Measurements from ENCODE around the gene ALDH6A1. TPM values are rescaled to one million over a fixed set of nuclear protein-coding genes. Genes with fewer than 3 reads are reported as not detected.

Gene ALDH6A1
- total and polyA plus RNA-seq, 2 of the 8 experiments (the other 6 are each of a cell fraction or from before 2014, with no cell fraction given), result 12.1 to 28.7 TPM

DNA sequence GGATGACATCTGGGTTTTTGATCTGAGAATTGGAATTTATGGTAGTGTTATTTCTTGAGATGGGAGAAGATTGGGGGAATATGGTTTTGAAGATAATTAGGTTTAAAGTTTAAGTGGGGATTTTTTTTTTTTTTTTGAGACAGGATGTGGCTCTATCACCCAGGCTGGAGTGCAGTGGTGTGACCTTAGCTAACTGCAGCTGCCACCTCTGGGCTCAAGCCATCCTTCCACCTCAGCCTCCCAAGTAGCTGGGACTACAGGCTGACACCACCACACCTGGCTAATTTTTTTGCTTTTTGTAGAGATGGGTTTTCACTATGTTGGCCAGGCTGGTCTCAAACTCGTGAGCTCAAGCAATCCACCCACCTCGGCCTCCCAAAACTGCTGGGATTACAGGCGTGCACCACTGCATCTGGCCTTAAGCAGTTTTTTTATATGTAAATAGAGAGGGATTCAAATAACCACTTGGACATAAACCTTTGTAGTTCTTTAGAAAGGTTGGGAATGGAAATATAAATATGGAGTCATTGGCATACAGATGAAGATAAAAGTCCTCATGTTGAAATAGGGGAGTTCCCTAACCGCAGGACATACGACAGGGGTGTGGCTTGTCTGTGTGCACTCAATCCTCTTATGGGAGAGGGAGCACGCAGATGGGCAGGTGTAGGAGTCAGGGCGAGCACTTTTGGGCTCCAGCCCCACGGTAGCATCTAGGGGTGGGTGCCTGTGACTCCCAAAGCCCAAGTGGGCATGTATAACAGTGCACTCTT is 5.2 kb upstream of the ALDH6A1 start:
- POLR2A ChIA-PET (ENCODE audit: partially characterized antibody), result no interaction called here
- no peak overlapping the region for H2BK120ac ChIP-seq (replicated peaks; ENCODE audit: low read depth, low read length)
- TF ChIP-seq, protein P1, sequence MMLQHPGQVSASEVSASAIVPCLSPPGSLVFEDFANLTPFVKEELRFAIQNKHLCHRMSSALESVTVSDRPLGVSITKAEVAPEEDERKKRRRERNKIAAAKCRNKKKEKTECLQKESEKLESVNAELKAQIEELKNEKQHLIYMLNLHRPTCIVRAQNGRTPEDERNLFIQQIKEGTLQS (IDR thresholded peaks at IDR 0.05; ENCODE audit: insufficient read depth, low read depth, low read length), result no peak
- TF ChIP-seq CBX5 (IDR thresholded peaks at IDR 0.05; ENCODE audit: low read depth, low read length) (no peak), JUND (IDR thresholded peaks at IDR 0.05; ENCODE audit: low read length) (no peak), SP2 (IDR thresholded peaks at IDR 0.05; ENCODE audit: low read length) (no peak), YY1 (IDR thresholded peaks at IDR 0.05; ENCODE audit: low read depth, low read length) (no peak), RBBP5 (IDR thresholded peaks at IDR 0.05; ENCODE audit: borderline replicate concordance, low read depth, low read length) (no peak)
- H2BK12ac ChIP-seq (ENCODE audit: low read depth, low read length), result no peak overlapping the region
- no peak overlapping the region for H2BK5ac ChIP-seq (ENCODE audit: low read depth, low read length)
- H3K14ac ChIP-seq (ENCODE audit: insufficient read length), result no peak overlapping the region
- H3K27me3 ChIP-seq (replicated peaks in 1 of 4; ENCODE audit: control insufficient read depth in 3 of 4, extremely low read depth in 1 of 4, insufficient read depth in 3 of 4, low read length in 3 of 4), result no peaks in the 10 kb centered on the region
- no peak overlapping the region for H2BK15ac ChIP-seq (ENCODE audit: low read length)
- H3K4ac ChIP-seq (replicated peaks; ENCODE audit: insufficient read length, low read depth, low read length), result no peak overlapping the region
- H3K9me3 ChIP-seq (ENCODE audit: insufficient read depth in 2 of 2, low read depth in 1 of 2, low read length in 1 of 2), result no peaks in the 10 kb centered on the region
- no peak overlapping the region for H2AFZ ChIP-seq (ENCODE audit: low read length)
- CTCF ChIA-PET (ENCODE audit: partially characterized antibody), result no interaction called here
- H2BK20ac ChIP-seq (ENCODE audit: low read length), result no peak overlapping the region
- no peak overlapping the region for H4K91ac ChIP-seq (replicated peaks; ENCODE audit: insufficient read length, low read length)
- peaks cover 0 to 3% (median 0%) of the 10 kb centered on the region in 4 experiments; a peak in 1 of 7 replicates for H3K4me1 ChIP-seq (replicated peaks in 1 of 4; ENCODE audit: control insufficient read depth in 3 of 4, insufficient read depth in 4 of 4, low read length in 3 of 4)
- no peaks in the 10 kb centered on the region for H4K20me1 ChIP-seq (replicated peaks in 1 of 2; ENCODE audit: control insufficient read depth in 1 of 2, insufficient read depth in 2 of 2, low read length in 2 of 2)
- no peak overlapping the region for H3K4me2 ChIP-seq (ENCODE audit: insufficient read depth in 1 of 2, low read depth in 2 of 2, low read length in 2 of 2)
- H3K79me2 ChIP-seq (ENCODE audit: control insufficient read depth in 1 of 2, insufficient read depth in 2 of 2, low read length in 2 of 2), result peaks cover 3 to 49% of the 10 kb centered on the region in 2 experiments; a peak in 3 of 4 replicates
- no peak overlapping the region for H3K56ac ChIP-seq (replicated peaks; ENCODE audit: insufficient read length, low read depth, low read length)
- no peak overlapping the region for H3K4me3 ChIP-seq (ENCODE audit: extremely low read depth in 1 of 4, insufficient read depth in 2 of 4, low read depth in 3 of 4, low read length in 4 of 4)
- no peaks in the 10 kb centered on the region for H3K23me2 ChIP-seq (ENCODE audit: low read depth, low read length)
- H3K79me1 ChIP-seq (ENCODE audit: low read depth, low read length), result no peaks in the 10 kb centered on the region; the same call in 1 of the 2 replicates
- no peak for DNase-seq (ENCODE audit: low read depth in 1 of 2, low spot score in 2 of 2)
- H4K8ac ChIP-seq (ENCODE audit: extremely low read depth, insufficient read depth, low read length), result no peak overlapping the region
- no peak overlapping the region for H2AK5ac ChIP-seq (ENCODE audit: low read depth, low read length)
- no peak overlapping the region for H3K27ac ChIP-seq (ENCODE audit: low read depth, low read length)
- WGBS, 2 experiments (ENCODE audit: extremely low coverage in 1 of 2, insufficient coverage in 1 of 2, insufficient read length in 1 of 2, insufficient replicate concordance in 2 of 2, low coverage in 1 of 2, low lambda C conversion rate in 2 of 2, missing lambda C conversion rate in 1 of 2), result 93% methylated on average over 8 of the region's 8 CpGs; no CpG with 5 or more reads in 1 of the 2 experiments
- no peak for FAIRE-seq
- no peak overlapping the region for H4K5ac ChIP-seq (ENCODE audit: insufficient read length, low read depth, low read length)
- no peak overlapping the region for H3K18ac ChIP-seq (ENCODE audit: extremely low read depth, low read length)
- no peak overlapping the region for H3K9ac ChIP-seq (replicated peaks in 1 of 4; ENCODE audit: extremely low read depth in 1 of 4, low read depth in 3 of 4, low read length in 3 of 4)
- no peak overlapping the region for H3K23ac ChIP-seq (ENCODE audit: insufficient read length)
- H3K36me3 ChIP-seq (ENCODE audit: control insufficient read depth in 2 of 4, insufficient read depth in 4 of 4, low read length in 3 of 4), result peaks cover 0 to 17% (median 4%) of the 10 kb centered on the region in 4 experiments; a peak in 3 of 8 replicates
